22Rv1 (cell line): ENCODE data around the gene EIF1AY.

Source experiments
- ZFX ChIP-seq: fragments of 450-650 bp; IDR thresholded peaks from 2 replicates; pipeline ENCODE4 v1.6.1; 2017; ENCODE audit warnings: antibody characterized with exemption, borderline replicate concordance
- TF ChIP-seq, protein P1 (sequence below): fragments of 450-650 bp; IDR thresholded peaks from 2 replicates; pipeline ENCODE4 v1.5.1; 2017; ENCODE audit warnings: mild to moderate bottlenecking

DNA sequence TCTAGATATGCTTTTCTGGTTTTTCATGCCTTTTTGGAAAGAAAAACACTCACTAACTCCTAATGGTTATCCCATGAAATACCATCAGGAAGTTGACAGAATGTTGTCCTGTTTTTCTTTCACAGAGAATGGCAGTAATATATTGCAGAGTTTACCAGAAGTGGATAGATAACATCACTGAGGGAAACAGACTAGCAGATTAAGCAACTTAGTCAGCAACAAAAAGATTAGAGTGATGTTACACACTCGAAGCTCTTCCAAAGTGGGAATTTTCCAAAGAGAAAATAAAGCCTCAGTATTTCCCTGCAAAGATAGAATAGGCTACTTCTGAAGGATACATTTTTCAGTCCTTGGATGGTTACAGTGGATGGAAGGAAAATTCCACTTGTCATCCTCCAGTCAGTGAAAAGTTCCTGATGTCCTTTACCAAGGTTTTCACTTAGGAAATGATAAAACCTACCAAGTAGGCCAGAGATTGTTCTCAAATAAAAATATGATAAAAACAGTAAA, 31.1 kb upstream of the EIF1AY start:
- TF ChIP-seq, protein P1, sequence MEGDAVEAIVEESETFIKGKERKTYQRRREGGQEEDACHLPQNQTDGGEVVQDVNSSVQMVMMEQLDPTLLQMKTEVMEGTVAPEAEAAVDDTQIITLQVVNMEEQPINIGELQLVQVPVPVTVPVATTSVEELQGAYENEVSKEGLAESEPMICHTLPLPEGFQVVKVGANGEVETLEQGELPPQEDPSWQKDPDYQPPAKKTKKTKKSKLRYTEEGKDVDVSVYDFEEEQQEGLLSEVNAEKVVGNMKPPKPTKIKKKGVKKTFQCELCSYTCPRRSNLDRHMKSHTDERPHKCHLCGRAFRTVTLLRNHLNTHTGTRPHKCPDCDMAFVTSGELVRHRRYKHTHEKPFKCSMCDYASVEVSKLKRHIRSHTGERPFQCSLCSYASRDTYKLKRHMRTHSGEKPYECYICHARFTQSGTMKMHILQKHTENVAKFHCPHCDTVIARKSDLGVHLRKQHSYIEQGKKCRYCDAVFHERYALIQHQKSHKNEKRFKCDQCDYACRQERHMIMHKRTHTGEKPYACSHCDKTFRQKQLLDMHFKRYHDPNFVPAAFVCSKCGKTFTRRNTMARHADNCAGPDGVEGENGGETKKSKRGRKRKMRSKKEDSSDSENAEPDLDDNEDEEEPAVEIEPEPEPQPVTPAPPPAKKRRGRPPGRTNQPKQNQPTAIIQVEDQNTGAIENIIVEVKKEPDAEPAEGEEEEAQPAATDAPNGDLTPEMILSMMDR = no peak
- TF ChIP-seq ZFX = no peak
